ENCODE results near the gene DYNLL1.

DYNLL1 gene

DNA sequence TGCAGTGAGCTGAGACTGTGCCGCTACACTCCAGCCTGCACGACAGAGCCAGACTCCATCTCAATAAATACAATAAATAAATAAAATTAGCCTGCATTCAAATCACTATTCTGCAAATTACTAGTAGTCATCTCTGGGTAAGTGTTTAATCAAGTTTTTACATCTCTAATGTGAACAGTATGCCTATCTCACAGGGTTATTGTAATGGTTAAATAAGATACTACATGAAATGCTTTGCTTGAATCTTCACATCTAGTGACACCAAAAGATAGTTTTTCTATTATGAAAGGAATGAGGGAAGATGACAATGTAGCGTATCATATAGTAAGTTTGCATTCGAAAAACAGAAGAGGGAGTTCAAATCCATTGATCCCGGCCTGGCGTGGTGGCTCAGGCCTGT lies 28.5 kb upstream of the DYNLL1 start:
- Mint-ChIP-seq H3K27ac (peak overlapping the region; percentile 56 to 88 (median 86)), H3K4me1 (peaks cover 42% of the 10 kb centered on the region), H3K9me3 (no peaks in the 10 kb centered on the region), H3K4me3 (peak overlapping the region; percentile 91 to 96 (median 93)), H3K27me3 (ENCODE audit: low read depth) (no peaks in the 10 kb centered on the region), H3K36me3 (ENCODE audit: low read depth) (peaks cover 51% of the 10 kb centered on the region)
- TF ChIP-seq CTCF (IDR thresholded peaks at IDR 0.05; ENCODE audit: unreplicated experiment in 3 of 3): no peak

GRCh38 chr12:120468325-120468820 lies 27.5 kb upstream of the DYNLL1 start:
- peaks cover 42% of the 10 kb centered on the region for H3K36me3 Mint-ChIP-seq (ENCODE audit: low read depth)
- peaks cover 50% of the 10 kb centered on the region for H3K4me1 Mint-ChIP-seq
- no peak for TF ChIP-seq CTCF (IDR thresholded peaks at IDR 0.05; ENCODE audit: unreplicated experiment in 3 of 3)
- H3K27me3 Mint-ChIP-seq (ENCODE audit: low read depth): no peaks in the 10 kb centered on the region
- H3K4me3 Mint-ChIP-seq: peak overlapping the region; percentile 91 to 96 (median 93)
- no peaks in the 10 kb centered on the region for H3K9me3 Mint-ChIP-seq
- H3K27ac Mint-ChIP-seq: peak overlapping the region; percentile 86 to 88 (median 87)

- H3K27me3 Mint-ChIP-seq (ENCODE audit: low read depth): no peaks in the 10 kb centered on the region
- no peaks in the 10 kb centered on the region for H3K9me3 Mint-ChIP-seq
- peaks cover 53% of the 10 kb centered on the region for H3K4me1 Mint-ChIP-seq
- no peak for TF ChIP-seq CTCF (IDR thresholded peaks at IDR 0.05; ENCODE audit: unreplicated experiment in 3 of 3)
- H3K4me3 Mint-ChIP-seq: peak overlapping the region; percentile 91 to 96 (median 93)
- H3K36me3 Mint-ChIP-seq (ENCODE audit: low read depth): peaks cover 36% of the 10 kb centered on the region
- peak overlapping the region; percentile 86 to 88 (median 87) for H3K27ac Mint-ChIP-seq
These were observed 27.0 kb upstream of the DYNLL1 start for GRCh38 chr12:120468821-120469449.

DNA sequence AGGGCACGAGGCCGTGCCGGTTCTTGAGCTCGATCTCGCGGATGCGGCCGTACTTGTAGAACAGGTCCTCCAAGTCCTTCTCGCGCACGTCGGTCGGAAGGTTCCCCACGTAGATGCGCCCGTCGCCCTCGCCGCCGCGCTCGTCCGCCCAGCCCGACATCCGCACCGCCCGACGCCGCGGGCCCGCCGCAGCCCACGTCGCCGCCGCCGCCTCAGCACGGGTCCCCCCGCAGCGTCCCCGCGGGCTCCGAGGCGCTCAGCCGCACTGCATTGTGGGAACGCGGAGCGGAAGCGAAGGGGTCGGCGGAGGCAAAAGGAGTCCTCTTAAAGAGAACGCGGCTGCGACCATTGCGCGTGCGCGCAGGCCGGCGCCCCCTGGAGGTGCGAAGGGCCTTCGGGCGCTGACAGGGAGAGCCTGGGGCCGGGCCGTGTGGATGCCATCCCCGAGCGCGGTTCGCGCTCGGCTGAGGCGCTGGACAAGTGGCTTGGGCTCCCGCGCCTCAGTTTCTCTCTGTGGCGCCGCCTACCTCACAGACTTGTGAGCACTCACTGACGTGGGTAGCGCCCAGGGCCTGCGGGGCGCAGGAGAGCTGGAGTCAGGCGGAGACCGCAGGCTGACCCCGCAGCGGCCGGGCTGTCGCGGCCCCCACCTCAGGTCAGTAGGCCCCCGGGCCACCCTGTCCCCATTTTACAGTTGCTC lies 26.3 kb upstream of the DYNLL1 start, which contains the start of gene SRSF9:
SRSF9 (minus strand) TSS at position 299 of the 700 bp plus-strand sequence; CDS start at position 160, 139 bp downstream.
- Mint-ChIP-seq H3K27ac (peak within 1 kb of the TSS; percentile 86 to 91 (median 88)), H3K9me3 (no peaks in the 10 kb centered on the region), H3K4me3 (peak within 1 kb of the TSS; percentile 91 to 96 (median 93)), H3K36me3 (ENCODE audit: low read depth) (peaks cover 30% of the 10 kb centered on the region), H3K4me1 (peaks cover 57% of the 10 kb centered on the region), H3K27me3 (ENCODE audit: low read depth) (no peaks in the 10 kb centered on the region)
- TF ChIP-seq CTCF (IDR thresholded peaks at IDR 0.05; ENCODE audit: unreplicated experiment in 3 of 3): peak; percentile 89 to 93 (median 93)

DNA sequence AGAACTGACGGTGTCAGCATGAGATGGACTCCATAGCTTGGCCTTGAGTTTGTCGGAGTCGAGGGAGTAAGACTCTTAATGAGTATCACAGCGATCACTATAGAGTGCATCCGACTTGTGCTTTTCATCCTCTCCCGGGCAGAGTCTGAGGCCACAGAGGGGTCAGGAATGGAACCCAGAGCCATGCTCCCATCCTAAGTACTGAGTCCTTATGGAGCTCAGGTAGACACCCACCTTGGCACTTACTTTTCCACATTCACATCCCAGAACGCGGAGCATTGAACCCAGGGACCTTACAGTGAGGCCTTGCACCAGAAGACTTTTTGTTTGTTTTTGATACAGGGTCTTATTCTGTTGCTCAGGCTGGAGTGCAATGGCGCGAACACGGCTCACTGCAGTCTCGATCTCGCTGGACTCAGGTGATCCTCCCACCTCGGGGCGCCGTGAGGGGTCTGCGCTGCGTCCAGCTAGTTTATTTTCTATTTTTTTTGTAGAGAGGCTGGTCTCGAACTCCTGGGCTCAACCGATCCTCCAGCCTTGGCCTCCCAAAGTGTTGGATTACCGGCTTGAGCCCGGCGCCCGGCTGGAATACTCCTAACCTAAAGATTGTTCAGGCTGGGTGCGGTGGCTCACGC lies 25.6 kb upstream of the DYNLL1 start:
- TF ChIP-seq CTCF (IDR thresholded peaks at IDR 0.05; ENCODE audit: unreplicated experiment in 3 of 3): no peak
- Mint-ChIP-seq H3K36me3 (ENCODE audit: low read depth) (peaks cover 23% of the 10 kb centered on the region), H3K4me1 (peaks cover 61% of the 10 kb centered on the region), H3K9me3 (no peaks in the 10 kb centered on the region), H3K4me3 (peak overlapping the region; percentile 91 to 96 (median 93)), H3K27me3 (ENCODE audit: low read depth) (no peaks in the 10 kb centered on the region), H3K27ac (peak overlapping the region; percentile 71 to 91 (median 86))
